Lower leg skin (tissue), 3 donors: Measurements from ENCODE around the gene HHIPL2.

Experiments used
- POLR2A ChIP-seq, 2 donors: fragments of 450-650 bp; IDR thresholded peaks; one replicate each; pipeline ENCODE4 v1.6.1; 2016 to 2017; ENCODE audit warnings: antibody characterized with exemption in 2 of 2, mild to moderate bottlenecking in 1 of 2, moderate library complexity in 1 of 2
- TF ChIP-seq, protein P1 (sequence below), 3 donors: fragments of 450-650 bp; IDR thresholded peaks; one replicate each; pipeline ENCODE4 v1.5.1; 2016; ENCODE audit warnings: antibody characterized with exemption in 3 of 3, mild to moderate bottlenecking in 3 of 3, moderate library complexity in 2 of 3

DNA sequence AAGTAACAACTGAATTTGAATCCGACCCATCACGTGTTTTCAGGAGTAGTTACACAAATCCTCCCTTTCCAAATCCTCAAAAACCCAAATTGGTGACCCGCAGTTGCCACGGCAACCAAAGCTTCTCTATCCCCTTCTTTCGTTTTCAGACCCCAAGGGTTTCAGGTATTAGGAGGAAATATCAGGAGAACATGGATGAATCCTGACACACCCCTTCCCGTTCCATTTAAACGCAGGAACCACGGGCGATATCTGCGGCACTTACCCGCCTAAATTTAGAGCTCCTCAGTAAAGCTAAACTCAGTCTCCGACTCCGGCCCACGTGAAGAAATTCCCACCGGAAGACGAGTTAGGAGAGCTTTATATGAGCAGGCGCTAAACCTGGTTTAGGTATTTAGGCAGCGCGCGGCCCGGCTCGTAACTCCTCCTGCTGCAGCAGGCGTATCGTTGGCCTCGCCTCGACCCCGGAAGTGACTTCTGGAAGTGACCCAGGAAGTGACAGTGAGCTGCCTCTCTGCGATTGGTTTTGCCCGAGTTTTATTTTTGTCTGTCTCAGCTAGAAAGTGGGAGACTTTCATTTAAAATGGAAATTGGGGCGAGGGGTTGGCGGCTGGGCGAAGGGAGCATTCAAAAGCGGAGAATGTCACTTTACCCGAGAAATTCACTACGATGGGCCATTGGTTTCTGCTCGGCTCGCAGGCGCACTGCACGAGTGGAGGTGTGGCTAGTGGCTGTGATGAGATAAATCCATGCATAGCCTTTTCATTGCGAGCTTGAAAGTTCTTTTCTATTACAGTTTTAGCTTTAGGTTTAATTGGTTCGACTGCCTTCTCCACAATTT is 41.8 kb upstream of the HHIPL2 start, which contains the start of gene TAF1A:
- TF ChIP-seq, protein P1, sequence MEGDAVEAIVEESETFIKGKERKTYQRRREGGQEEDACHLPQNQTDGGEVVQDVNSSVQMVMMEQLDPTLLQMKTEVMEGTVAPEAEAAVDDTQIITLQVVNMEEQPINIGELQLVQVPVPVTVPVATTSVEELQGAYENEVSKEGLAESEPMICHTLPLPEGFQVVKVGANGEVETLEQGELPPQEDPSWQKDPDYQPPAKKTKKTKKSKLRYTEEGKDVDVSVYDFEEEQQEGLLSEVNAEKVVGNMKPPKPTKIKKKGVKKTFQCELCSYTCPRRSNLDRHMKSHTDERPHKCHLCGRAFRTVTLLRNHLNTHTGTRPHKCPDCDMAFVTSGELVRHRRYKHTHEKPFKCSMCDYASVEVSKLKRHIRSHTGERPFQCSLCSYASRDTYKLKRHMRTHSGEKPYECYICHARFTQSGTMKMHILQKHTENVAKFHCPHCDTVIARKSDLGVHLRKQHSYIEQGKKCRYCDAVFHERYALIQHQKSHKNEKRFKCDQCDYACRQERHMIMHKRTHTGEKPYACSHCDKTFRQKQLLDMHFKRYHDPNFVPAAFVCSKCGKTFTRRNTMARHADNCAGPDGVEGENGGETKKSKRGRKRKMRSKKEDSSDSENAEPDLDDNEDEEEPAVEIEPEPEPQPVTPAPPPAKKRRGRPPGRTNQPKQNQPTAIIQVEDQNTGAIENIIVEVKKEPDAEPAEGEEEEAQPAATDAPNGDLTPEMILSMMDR (IDR thresholded peaks at IDR 0.05): no peak
- TF ChIP-seq POLR2A (IDR thresholded peaks at IDR 0.05): no peak
